ENCODE measurements around the gene HMGCS1. TPM values are rescaled to one million over a fixed set of nuclear protein-coding genes. Genes with fewer than 3 reads are reported as not detected.

Gene HMGCS1
- total and polyA plus RNA-seq, 2 of the 13 experiments (the other 11 are each of a cell fraction or from before 2014, with no cell fraction given), result 56.8 to 318 TPM

DNA sequence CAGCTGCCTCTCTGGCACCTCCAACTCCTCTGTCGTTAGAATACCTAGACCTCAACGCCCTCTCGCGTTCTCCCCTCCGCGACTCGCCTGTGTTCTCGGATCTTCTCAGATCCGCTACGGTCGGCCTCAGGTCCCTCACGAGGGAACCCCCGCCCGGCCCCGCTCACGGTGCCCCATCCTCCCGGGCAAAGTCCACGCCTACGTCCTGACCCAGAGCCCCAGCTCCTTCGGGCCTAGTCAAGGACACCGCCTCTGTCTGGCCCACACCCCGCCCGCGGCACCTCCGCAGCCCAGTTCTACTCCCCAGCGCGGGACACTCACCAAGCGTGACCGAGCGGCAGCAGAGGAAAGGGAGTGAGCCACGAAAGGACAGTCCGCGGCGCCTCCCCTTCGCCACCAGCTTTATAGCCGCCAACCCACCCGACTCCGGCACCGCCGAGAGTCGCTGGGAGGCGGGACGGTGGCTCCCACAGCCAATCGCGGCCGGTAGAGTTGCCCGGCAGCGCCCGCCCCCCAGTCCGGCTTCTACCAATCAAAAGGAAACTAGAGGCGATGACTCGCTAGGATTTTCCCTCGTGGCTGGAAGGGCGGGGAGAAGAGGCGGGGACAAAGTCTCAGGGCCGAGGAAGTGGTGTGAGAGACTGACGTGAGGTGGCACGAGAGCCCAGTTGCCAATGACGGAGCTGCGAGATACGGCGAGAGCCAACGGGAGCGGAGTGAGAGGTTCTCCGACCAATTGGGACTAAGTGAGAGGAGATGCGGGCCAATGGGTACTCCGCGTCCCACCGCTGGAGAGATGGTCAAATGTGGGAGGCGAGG, at the start of gene HMGCS1 (continued):
- TF ChIP-seq ZBTB49 (CRISPR knock-in tag; IDR thresholded peaks at IDR 0.05; ENCODE audit: borderline replicate concordance) (no peak; the same call in 1 of the 2 replicates), ZFX (CRISPR knock-in tag; IDR thresholded peaks at IDR 0.05; ENCODE audit: low read depth) (peak; percentile 99), AKNA (CRISPR knock-in tag; IDR thresholded peaks at IDR 0.05; ENCODE audit: borderline replicate concordance) (no peak), CENPX (CRISPR knock-in tag; IDR thresholded peaks at IDR 0.05) (no peak), HHEX (CRISPR knock-in tag; IDR thresholded peaks at IDR 0.05) (no peak), ZNF607 (CRISPR knock-in tag; IDR thresholded peaks at IDR 0.05; ENCODE audit: borderline replicate concordance) (peak; percentile 92), GTF3A (CRISPR knock-in tag; conservative IDR thresholded peaks at IDR 0.05) (no peak)
- TF ChIP-seq, protein P1, sequence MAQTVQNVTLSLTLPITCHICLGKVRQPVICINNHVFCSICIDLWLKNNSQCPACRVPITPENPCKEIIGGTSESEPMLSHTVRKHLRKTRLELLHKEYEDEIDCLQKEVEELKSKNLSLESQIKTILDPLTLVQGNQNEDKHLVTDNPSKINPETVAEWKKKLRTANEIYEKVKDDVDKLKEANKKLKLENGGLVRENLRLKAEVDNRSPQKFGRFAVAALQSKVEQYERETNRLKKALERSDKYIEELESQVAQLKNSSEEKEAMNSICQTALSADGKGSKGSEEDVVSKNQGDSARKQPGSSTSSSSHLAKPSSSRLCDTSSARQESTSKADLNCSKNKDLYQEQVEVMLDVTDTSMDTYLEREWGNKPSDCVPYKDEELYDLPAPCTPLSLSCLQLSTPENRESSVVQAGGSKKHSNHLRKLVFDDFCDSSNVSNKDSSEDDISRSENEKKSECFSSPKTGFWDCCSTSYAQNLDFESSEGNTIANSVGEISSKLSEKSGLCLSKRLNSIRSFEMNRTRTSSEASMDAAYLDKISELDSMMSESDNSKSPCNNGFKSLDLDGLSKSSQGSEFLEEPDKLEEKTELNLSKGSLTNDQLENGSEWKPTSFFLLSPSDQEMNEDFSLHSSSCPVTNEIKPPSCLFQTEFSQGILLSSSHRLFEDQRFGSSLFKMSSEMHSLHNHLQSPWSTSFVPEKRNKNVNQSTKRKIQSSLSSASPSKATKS (CRISPR knock-in tag; IDR thresholded peaks at IDR 0.05), result no peak
- TF ChIP-seq, protein P2, sequence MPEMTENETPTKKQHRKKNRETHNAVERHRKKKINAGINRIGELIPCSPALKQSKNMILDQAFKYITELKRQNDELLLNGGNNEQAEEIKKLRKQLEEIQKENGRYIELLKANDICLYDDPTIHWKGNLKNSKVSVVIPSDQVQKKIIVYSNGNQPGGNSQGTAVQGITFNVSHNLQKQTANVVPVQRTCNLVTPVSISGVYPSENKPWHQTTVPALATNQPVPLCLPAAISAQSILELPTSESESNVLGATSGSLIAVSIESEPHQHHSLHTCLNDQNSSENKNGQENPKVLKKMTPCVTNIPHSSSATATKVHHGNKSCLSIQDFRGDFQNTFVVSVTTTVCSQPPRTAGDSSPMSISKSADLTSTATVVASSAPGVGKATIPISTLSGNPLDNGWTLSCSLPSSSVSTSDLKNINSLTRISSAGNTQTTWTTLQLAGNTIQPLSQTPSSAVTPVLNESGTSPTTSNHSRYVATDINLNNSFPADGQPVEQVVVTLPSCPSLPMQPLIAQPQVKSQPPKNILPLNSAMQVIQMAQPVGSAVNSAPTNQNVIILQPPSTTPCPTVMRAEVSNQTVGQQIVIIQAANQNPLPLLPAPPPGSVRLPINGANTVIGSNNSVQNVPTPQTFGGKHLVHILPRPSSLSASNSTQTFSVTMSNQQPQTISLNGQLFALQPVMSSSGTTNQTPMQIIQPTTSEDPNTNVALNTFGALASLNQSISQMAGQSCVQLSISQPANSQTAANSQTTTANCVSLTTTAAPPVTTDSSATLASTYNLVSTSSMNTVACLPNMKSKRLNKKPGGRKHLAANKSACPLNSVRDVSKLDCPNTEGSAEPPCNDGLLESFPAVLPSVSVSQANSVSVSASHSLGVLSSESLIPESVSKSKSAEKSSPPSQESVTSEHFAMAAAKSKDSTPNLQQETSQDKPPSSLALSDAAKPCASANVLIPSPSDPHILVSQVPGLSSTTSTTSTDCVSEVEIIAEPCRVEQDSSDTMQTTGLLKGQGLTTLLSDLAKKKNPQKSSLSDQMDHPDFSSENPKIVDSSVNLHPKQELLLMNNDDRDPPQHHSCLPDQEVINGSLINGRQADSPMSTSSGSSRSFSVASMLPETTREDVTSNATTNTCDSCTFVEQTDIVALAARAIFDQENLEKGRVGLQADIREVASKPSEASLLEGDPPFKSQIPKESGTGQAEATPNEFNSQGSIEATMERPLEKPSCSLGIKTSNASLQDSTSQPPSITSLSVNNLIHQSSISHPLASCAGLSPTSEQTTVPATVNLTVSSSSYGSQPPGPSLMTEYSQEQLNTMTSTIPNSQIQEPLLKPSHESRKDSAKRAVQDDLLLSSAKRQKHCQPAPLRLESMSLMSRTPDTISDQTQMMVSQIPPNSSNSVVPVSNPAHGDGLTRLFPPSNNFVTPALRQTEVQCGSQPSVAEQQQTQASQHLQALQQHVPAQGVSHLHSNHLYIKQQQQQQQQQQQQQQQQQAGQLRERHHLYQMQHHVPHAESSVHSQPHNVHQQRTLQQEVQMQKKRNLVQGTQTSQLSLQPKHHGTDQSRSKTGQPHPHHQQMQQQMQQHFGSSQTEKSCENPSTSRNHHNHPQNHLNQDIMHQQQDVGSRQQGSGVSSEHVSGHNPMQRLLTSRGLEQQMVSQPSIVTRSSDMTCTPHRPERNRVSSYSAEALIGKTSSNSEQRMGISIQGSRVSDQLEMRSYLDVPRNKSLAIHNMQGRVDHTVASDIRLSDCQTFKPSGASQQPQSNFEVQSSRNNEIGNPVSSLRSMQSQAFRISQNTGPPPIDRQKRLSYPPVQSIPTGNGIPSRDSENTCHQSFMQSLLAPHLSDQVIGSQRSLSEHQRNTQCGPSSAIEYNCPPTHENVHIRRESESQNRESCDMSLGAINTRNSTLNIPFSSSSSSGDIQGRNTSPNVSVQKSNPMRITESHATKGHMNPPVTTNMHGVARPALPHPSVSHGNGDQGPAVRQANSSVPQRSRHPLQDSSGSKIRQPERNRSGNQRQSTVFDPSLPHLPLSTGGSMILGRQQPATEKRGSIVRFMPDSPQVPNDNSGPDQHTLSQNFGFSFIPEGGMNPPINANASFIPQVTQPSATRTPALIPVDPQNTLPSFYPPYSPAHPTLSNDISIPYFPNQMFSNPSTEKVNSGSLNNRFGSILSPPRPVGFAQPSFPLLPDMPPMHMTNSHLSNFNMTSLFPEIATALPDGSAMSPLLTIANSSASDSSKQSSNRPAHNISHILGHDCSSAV (CRISPR knock-in tag; IDR thresholded peaks at IDR 0.05; ENCODE audit: borderline replicate concordance), result 0 out of 2 replicates have a peak, but pooled peaks have one; percentile 56
